Activated T-cell treated with anti-CD3 and anti-CD28 coated beads, Interleukin-2, amount 50 U/mL, for 4 hours (primary cell): ENCODE results near the gene MAPKAP1. TPM values are rescaled to one million over a fixed set of nuclear protein-coding genes. Genes with fewer than 3 reads are reported as not detected.
A peak's percentile ranks its signal among the peaks of the same experiment; 100 is the strongest.

ENCODE experiments used
- ATAC-seq, 2 donors: fragments of 200-7000 bp; cut with Tn5 transposase; one replicate each; pipeline ENCODE4 v1.10.0; 2021
- DNase-seq: peaks from one replicate; pipeline ENCODE4 v3.0.0-alpha.2; 2020
- H3K27me3 Mint-ChIP-seq: one replicate; pipeline ENCODE4 v1.8.0; 2021; ENCODE audit warnings: low read depth, mixed read lengths
- H3K36me3 Mint-ChIP-seq: one replicate; pipeline ENCODE4 v1.8.0; 2022; ENCODE audit warnings: mixed read lengths; ENCODE audit not compliant: insufficient read depth
- H3K4me1 Mint-ChIP-seq: one replicate; pipeline ENCODE4 v1.8.0; 2021; ENCODE audit warnings: low read depth, mixed read lengths
- H3K4me3 Mint-ChIP-seq: one replicate; pipeline ENCODE4 v1.8.0; 2021; ENCODE audit warnings: mild to moderate bottlenecking, moderate library complexity, mixed read lengths
- H3K9me3 Mint-ChIP-seq: one replicate; pipeline ENCODE4 v1.8.0; 2021; ENCODE audit warnings: mixed read lengths
- total RNA-seq, 3 donors: library from RNA; stranded (reverse); gene quantifications; one replicate each; pipeline ENCODE4 v1.2.1, GENCODE V29; 2021

Gene MAPKAP1
- 100 to 1,000 TPM in 2 of 3 donors, 10 to 100 TPM in 1; 89.8 to 108 (median 107) TPM for total RNA-seq

- peak within 1 kb of the TSS; percentile 87 for H3K4me3 Mint-ChIP-seq
- H3K4me1 Mint-ChIP-seq, result peaks cover 35% of the 10 kb centered on the region
- H3K36me3 Mint-ChIP-seq, result peaks cover 14% of the 10 kb centered on the region
- ATAC-seq (peak; percentile 100), DNase-seq (peak; percentile 94)
- H3K27me3 Mint-ChIP-seq, result peaks cover 3% of the 10 kb centered on the region
- H3K9me3 Mint-ChIP-seq, result no peaks in the 10 kb centered on the region
Observed at GRCh38 chr9:125706651-125707471, at the start of gene MAPKAP1. MAPKAP1 (minus strand) TSS chr9:125707208; CDS start chr9:125672574, 34,634 bp downstream.

GRCh38 chr9:125756518-125756917, 49.5 kb upstream of the MAPKAP1 start:
- Mint-ChIP-seq H3K9me3 (no peaks in the 10 kb centered on the region), H3K4me3 (no peak overlapping the region)
- ATAC-seq, result no peak

GRCh38 chr9:125755340-125755739, 48.3 kb upstream of the MAPKAP1 start:
- peaks cover 12% of the 10 kb centered on the region for H3K4me1 Mint-ChIP-seq
- no peak overlapping the region for H3K4me3 Mint-ChIP-seq
- no peaks in the 10 kb centered on the region for H3K9me3 Mint-ChIP-seq
- ATAC-seq (no peak), DNase-seq (no peak)
- H3K36me3 Mint-ChIP-seq, result no peaks in the 10 kb centered on the region
- no peaks in the 10 kb centered on the region for H3K27me3 Mint-ChIP-seq

More at GRCh38 chr9:125756518-125756917, 49.5 kb upstream of the MAPKAP1 start:
- Mint-ChIP-seq H3K27me3 (no peaks in the 10 kb centered on the region), H3K4me1 (peaks cover 10% of the 10 kb centered on the region), H3K36me3 (no peaks in the 10 kb centered on the region)
- no peak for DNase-seq

- no peaks in the 10 kb centered on the region for H3K27me3 Mint-ChIP-seq
- H3K36me3 Mint-ChIP-seq, result no peaks in the 10 kb centered on the region
- no peak for ATAC-seq
- no peaks in the 10 kb centered on the region for H3K9me3 Mint-ChIP-seq
- no peak overlapping the region for H3K4me3 Mint-ChIP-seq
- H3K4me1 Mint-ChIP-seq, result peaks cover 11% of the 10 kb centered on the region
- no peak for DNase-seq
Observed at GRCh38 chr9:125754096-125754495, 47.1 kb upstream of the MAPKAP1 start.

GRCh38 chr9:125752070-125752628, 45.1 kb upstream of the MAPKAP1 start:
- H3K4me3 Mint-ChIP-seq, result no peak overlapping the region
- H3K27me3 Mint-ChIP-seq, result no peaks in the 10 kb centered on the region
- no peaks in the 10 kb centered on the region for H3K36me3 Mint-ChIP-seq
- ATAC-seq (no peak), DNase-seq (no peak)
- no peaks in the 10 kb centered on the region for H3K9me3 Mint-ChIP-seq
- peaks cover 15% of the 10 kb centered on the region for H3K4me1 Mint-ChIP-seq

- Mint-ChIP-seq H3K4me1 (peaks cover 15% of the 10 kb centered on the region), H3K9me3 (no peaks in the 10 kb centered on the region), H3K4me3 (no peak overlapping the region), H3K27me3 (no peaks in the 10 kb centered on the region), H3K36me3 (no peaks in the 10 kb centered on the region)
- ATAC-seq (no peak), DNase-seq (no peak)
Observed at GRCh38 chr9:125750627-125751011, 43.6 kb upstream of the MAPKAP1 start.

GRCh38 chr9:125749951-125750626, 43.1 kb upstream of the MAPKAP1 start:
- H3K36me3 Mint-ChIP-seq, result no peaks in the 10 kb centered on the region
- DNase-seq (no peak), ATAC-seq (no peak)
- H3K4me1 Mint-ChIP-seq, result peaks cover 15% of the 10 kb centered on the region
- H3K27me3 Mint-ChIP-seq, result no peaks in the 10 kb centered on the region
- no peaks in the 10 kb centered on the region for H3K9me3 Mint-ChIP-seq
- H3K4me3 Mint-ChIP-seq, result no peak overlapping the region

- Mint-ChIP-seq H3K27me3 (no peaks in the 10 kb centered on the region), H3K36me3 (no peaks in the 10 kb centered on the region), H3K9me3 (no peaks in the 10 kb centered on the region), H3K4me1 (peaks cover 17% of the 10 kb centered on the region), H3K4me3 (peak overlapping the region; percentile 87)
- no peak for ATAC-seq
- DNase-seq, result no peak
Observed at GRCh38 chr9:125749287-125749935, 42.4 kb upstream of the MAPKAP1 start.

GRCh38 chr9:125748446-125749099, 41.6 kb upstream of the MAPKAP1 start:
- Mint-ChIP-seq H3K27me3 (no peaks in the 10 kb centered on the region), H3K9me3 (no peaks in the 10 kb centered on the region), H3K36me3 (no peaks in the 10 kb centered on the region), H3K4me3 (peak overlapping the region; percentile 87), H3K4me1 (peaks cover 17% of the 10 kb centered on the region)
- no peak for ATAC-seq
- no peak for DNase-seq

- peak; percentile 12 for DNase-seq
- H3K27me3 Mint-ChIP-seq, result no peaks in the 10 kb centered on the region
- H3K36me3 Mint-ChIP-seq, result no peaks in the 10 kb centered on the region
- peak overlapping the region; percentile 87 for H3K4me3 Mint-ChIP-seq
- H3K9me3 Mint-ChIP-seq, result no peaks in the 10 kb centered on the region
- peaks cover 17% of the 10 kb centered on the region for H3K4me1 Mint-ChIP-seq
- no peak for ATAC-seq
Observed at GRCh38 chr9:125747765-125748445, 40.9 kb upstream of the MAPKAP1 start.

GRCh38 chr9:125747053-125747764, 40.2 kb upstream of the MAPKAP1 start, which contains the start of gene PBX3:
PBX3 (plus strand) TSS chr9:125747373.
- peak; percentile 19 to 34 for ATAC-seq
- Mint-ChIP-seq H3K4me3 (peak within 1 kb of the TSS; percentile 91), H3K36me3 (no peaks in the 10 kb centered on the region), H3K27me3 (no peaks in the 10 kb centered on the region), H3K9me3 (no peaks in the 10 kb centered on the region), H3K4me1 (peaks cover 17% of the 10 kb centered on the region)
- DNase-seq, result peak; percentile 44

GRCh38 chr9:125746774-125747052, 39.7 kb upstream of the MAPKAP1 start:
- Mint-ChIP-seq H3K9me3 (no peaks in the 10 kb centered on the region), H3K36me3 (no peaks in the 10 kb centered on the region), H3K4me1 (peaks cover 17% of the 10 kb centered on the region), H3K27me3 (no peaks in the 10 kb centered on the region), H3K4me3 (no peak overlapping the region)
- ATAC-seq (no peak), DNase-seq (no peak)
